Activated CD4-positive, CD25-positive, alpha-beta regulatory T cell treated with anti-CD3 and anti-CD28 coated beads, Interleukin-2, amount 50 U/mL, for 24 hours (primary cell): ENCODE data around the gene D2HGDH.
"Not testable (repeated sequence)": the region's sequence is repeated elsewhere in the genome, so short reads cannot be mapped to it uniquely, and the experiment has no call there.

Experiments used
- ATAC-seq, 2 donors: fragments of 150-1000 bp; cut with Tn5 transposase; one replicate each; pipeline ENCODE4 v1.10.0; 2021; ENCODE audit warnings: mild to moderate bottlenecking in 1 of 2, moderate library complexity in 1 of 2

Gene D2HGDH

GRCh38 chr2:241810307-241811200, 76.1 kb downstream of the D2HGDH start:
- no peak for ATAC-seq

- ATAC-seq = no peak
Observed at GRCh38 chr2:241811201-241811951, 76.9 kb downstream of the D2HGDH start.

GRCh38 chr2:241811952-241812729, 77.7 kb downstream of the D2HGDH start:
- no peak for ATAC-seq

GRCh38 chr2:241812730-241813643, 78.6 kb downstream of the D2HGDH start:
- ATAC-seq = no peak

GRCh38 chr2:241813644-241814392, 79.4 kb downstream of the D2HGDH start:
- peak in 1 of 2 donors; percentile 5 for ATAC-seq

GRCh38 chr2:241814393-241814642, 79.9 kb downstream of the D2HGDH start:
- no peak for ATAC-seq

- ATAC-seq = no peak
Observed at GRCh38 chr2:241814643-241815476, 80.4 kb downstream of the D2HGDH start.

GRCh38 chr2:241815477-241816430, 81.3 kb downstream of the D2HGDH start:
- ATAC-seq = no peak

GRCh38 chr2:241816431-241817121, 82.1 kb downstream of the D2HGDH start:
- no peak for ATAC-seq

- ATAC-seq = no peak
Observed at GRCh38 chr2:241817126-241817820, 82.8 kb downstream of the D2HGDH start.

GRCh38 chr2:241817821-241818215, 83.4 kb downstream of the D2HGDH start:
- ATAC-seq = not testable (repeated sequence)
